GM12875 (cell line): ENCODE results near the gene UFC1.

Experiments
- H3K4me3 ChIP-seq: one replicate; pipeline ENCODE4 v1.5.1; 2011; ENCODE audit warnings: low read depth, low read length, control low read depth
- CTCF ChIP-seq: IDR thresholded peaks from 2 replicates; pipeline ENCODE4 v1.5.1; 2011; ENCODE audit warnings: low read depth, mild to moderate bottlenecking, control low read depth, inconsistent platforms, low read length, moderate library complexity, borderline replicate concordance; ENCODE audit not compliant: insufficient read depth

Gene UFC1

GRCh38 chr1:161164901-161165610 lies 11.3 kb downstream of the UFC1 start:
- no peak for TF ChIP-seq CTCF
- peak overlapping the region; percentile 82 for H3K4me3 ChIP-seq

GRCh38 chr1:161165742-161166668 lies 12.2 kb downstream of the UFC1 start, which contains the start of gene PPOX:
TSS of gene PPOX (plus strand) at chr1:161166426. CDS start at chr1:161166848, 422 bp downstream.
- TF ChIP-seq CTCF = peak; percentile 59
- peak within 1 kb of the TSS; percentile 82 for H3K4me3 ChIP-seq

GRCh38 chr1:161166669-161167548 lies 13.1 kb downstream of the UFC1 start:
- H3K4me3 ChIP-seq = peak overlapping the region; percentile 82
- TF ChIP-seq CTCF = no peak

DNA sequence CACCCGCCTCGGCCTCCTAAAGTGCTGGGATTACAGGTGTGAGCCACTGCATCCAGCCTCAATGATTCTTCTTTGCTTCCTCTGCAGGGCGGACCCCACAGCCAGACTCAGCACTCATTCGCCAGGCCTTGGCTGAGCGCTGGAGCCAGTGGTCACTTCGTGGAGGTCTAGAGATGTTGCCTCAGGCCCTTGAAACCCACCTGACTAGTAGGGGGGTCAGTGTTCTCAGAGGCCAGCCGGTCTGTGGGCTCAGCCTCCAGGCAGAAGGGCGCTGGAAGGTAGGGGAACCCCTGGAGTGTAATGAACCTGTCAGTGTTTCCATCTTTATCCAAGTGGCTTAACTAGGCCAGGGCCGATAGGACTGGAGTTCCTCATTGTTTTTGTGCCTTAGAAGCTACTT lies 15.1 kb downstream of the UFC1 start:
- no peak overlapping the region for H3K4me3 ChIP-seq
- TF ChIP-seq CTCF = no peak

DNA sequence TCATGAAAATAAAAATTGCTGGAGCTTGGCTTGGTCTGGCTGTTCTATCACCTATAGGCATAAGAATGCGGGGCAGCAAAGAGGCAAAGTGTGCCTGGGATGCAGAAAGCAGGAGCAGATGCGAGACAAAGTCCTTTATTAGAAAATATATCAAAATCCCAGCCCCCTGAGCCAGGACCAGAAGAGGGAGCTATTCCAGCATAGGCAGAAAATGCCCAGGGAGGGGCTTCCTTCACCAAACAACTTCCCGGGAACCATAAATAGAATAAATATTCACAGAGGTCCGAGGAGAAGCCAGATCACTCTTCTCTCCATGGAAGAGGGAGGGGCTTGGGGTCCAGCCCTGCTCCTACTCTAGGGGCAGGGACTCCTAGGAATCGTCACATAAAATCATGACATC lies 17.4 kb downstream of the UFC1 start:
- no peak overlapping the region for H3K4me3 ChIP-seq
- TF ChIP-seq CTCF = no peak

DNA sequence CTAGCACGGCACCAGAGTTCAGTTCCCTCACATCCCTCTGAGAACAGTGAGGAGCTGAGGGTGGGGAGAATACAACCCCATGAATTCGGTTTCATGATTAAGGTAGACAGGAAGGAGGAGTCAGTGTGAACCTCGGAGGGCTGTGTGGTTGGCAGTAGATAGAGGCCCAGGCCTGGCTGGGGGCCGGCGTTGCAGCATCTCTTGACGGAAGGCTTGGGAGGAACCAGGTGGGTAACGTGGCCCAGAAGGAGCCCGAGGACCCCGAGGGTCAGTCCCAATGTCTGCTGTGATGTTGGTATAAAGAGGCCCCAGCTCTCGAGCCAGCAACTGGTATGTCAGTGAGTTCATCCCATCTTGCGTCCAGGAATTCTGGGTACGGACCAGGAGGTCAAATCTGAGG lies 17.9 kb downstream of the UFC1 start:
- TF ChIP-seq CTCF = no peak
- H3K4me3 ChIP-seq = no peak overlapping the region
